GM18511 (cell line): ENCODE measurements around the gene KANSL3.

Source experiments
- ATAC-seq: cut with Tn5 transposase; IDR thresholded peaks from one replicate; pipeline ENCODE4 v1.9.1; 2021; ENCODE audit warnings: mild to moderate bottlenecking, moderate library complexity; ENCODE audit not compliant: unreplicated experiment

Gene KANSL3

DNA sequence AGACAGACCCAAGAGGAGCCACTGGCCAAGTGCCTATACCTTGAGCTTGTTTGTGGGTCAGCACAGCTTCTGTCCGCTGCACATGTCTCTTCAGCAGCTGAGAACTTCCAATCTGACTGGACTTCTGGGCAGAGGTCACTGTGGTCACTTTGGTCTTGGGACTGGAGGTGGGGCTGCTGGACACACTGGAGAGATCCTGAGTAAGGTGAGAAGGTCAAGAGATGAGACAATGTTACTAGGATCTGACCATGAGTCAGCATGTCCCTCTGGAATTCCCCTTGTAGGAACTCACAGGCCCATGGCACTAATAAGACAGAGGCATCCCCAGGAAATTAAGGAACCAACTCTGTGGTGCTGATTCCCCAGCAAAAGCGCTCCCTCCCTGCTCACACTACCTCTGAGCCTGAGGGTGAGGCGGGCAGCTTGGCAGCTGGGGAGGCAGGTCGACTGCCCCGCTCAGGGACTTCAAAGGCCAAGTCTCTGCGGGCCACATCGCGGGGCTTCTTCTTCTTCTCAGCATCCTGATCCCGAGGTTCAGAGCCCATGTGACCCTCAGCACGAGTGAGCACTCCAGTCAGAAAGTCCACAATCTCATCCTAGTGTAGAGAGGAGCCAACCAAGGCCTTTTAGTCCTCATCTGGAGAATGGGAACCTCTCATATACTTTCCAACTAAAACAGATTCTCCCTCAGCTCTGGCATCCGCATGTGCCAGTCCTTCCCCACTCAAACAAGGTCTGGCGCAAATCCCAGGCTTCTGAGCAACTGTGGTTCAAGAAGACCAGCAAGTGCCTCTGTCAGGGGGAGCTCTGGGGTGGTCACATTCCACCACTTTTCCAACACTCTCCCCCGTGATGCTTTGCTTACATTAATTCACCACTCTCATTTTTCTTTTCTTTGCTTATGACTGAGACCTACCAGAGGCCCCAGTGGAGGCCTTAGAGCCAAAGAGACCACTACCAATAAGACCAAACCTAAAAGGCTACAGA is 29.4 kb downstream of the KANSL3 start:
- ATAC-seq: no peak

DNA sequence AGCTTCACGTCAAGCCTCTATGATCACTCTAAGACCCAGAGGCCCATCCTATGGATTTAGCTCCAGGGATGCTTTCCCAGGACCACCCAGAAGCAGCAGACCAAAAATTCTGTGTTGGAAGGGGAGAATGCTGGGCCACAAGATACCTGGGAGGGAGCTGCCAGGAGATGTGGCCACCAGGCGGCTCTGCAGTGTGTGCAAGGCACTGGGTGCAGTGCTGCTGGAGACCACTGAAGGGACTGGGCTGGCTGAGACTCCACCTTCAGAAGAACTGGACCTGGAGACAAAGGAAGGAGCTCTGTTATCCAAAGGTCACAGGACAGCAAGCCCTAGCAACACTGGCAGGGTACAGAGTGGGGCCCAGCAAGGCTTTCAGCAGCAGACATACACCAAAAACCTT is 34.0 kb downstream of the KANSL3 start:
- ATAC-seq: no peak

DNA sequence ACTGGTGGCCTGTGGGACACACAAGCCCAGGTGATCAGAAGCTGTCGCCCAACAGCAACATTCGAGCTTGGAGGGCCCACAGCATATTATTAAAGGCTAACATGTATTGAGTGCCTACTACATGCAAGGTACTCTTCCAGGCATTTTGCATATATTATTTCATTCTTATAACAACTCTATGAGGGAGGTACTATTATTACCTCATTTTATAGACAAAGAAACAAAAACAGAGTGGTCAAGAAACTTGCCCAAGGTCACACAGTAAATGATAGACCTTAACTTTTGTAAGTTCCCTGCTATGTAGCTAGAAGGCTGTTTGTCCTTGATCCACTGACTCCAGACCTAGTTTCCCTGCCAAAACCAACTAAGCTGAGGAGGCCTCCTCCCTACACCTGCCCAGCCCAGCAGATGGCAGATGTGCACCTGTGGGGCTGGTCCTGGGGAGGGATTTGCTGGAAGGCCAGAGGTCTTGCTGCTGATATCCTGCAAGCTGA is 35.7 kb downstream of the KANSL3 start:
- no peak for ATAC-seq

DNA sequence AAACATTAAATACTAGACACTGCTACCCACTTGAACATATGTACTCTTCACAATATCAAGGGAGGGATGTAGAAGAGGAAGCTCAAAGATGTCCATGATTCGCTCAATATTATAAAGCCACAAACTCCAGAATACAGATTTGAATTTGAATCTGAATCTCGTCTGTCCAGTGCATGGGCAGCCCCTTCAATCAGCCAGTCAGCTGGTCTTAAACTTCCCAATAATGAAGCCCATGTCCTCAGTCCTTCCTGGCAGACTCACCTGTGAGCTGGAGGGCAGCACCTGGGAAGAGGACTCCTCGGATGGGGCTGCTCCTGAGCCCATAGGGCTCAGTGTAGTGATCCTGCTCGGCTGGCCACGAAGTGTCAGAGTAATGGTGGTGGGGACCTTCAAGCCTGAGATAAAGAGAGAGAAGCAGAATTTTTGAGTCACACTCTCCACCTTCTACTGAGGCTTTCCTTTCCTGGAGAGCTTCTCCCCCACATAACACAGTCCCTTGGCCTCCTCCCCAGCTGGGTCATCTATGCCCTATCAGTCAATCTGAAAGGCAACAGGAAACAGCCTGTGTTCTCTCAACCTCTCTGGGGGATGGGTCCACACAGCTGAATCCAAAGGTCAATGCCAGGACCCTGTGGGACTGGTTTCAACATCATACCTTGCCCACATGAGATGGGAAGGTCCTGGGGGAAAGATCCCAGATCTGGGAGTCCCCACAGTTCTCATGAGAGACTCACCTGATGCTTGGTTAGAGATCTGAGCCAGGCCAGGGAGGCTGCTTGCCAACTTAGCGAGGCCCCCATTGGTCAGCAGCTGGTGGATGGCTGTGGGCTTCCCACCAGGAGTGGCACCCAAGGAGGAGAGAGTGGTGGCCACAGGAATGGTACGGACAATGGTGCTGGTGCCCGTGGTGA is 36.5 kb downstream of the KANSL3 start:
- no peak for ATAC-seq

DNA sequence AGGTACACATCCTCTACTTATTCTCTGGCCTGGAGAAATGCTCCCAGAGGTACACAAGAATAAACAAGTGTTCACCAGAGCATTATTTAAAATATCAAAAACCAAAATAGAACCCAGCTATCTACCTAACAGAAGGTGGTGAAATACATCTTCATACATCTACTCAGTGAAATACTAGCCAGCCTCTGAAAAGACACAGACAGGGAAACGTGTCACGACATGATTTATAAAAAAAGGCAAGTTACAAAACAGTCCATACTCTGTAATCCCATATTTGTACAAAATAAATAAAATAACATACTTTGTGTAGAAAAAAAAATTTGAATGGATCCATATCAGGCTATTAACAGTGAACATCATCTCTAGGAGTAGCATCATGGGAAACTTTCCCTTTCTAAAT is 38.2 kb downstream of the KANSL3 start:
- ATAC-seq: no peak

DNA sequence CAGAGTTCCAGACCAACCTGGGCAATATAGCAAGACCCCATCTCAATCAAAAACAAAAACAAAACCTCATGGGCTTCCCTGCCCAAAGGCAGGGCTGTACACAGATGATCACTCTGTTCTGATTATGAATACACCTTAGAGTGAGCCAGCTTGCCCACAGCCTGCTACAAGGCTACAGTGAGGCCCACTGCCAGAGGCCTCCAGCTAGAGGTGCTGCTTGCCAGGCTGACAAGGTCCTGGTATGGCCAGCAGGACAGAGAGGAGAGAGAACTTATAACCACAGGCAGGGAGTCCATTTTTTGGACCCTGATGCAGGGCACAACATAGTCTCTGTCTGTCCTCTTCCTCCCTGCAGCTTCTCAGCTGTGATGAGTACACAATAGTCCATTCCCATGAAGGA is 41.5 kb downstream of the KANSL3 start:
- ATAC-seq: no peak

DNA sequence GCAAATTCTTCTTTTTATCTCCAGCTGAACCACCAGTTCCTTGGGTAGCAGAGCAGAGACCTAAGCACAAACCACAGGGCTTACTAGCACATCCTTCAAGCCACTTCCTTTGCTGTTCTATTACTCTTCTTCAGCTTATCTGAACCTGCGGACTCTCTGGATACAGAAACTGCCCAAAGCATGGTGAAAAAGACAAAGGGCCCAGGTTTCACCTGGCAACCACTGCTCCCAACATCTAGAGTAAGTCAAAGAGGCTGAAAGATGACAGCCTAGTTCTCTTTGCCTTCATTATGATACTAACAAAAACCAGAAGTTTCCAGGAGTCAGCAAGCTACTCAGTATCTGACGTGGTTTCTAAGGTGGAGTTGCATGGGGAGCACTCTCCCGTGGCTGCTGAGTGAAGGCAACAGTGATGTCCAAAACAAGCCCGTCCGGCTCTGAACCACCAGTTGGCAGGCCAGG is 43.4 kb downstream of the KANSL3 start:
- no peak for ATAC-seq

DNA sequence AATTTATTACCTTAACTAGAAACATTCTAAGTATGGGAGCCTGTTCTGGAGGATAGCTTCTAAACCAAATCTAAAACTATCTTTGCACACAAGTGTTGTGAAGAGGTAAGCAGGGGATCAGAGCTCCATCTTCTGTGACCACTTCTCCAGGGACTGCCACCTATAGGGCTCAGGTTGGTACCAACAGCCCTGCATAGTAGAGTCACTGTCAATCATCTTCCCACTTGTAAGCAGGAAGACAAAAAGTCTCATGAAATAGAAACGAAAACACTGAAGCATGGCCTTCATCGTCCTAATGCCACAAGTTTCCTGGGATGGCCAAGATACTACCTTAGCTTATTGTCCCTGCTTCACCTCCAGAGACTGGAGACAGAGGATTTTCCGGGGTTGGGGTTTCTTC is 43.8 kb downstream of the KANSL3 start:
- ATAC-seq: no peak

DNA sequence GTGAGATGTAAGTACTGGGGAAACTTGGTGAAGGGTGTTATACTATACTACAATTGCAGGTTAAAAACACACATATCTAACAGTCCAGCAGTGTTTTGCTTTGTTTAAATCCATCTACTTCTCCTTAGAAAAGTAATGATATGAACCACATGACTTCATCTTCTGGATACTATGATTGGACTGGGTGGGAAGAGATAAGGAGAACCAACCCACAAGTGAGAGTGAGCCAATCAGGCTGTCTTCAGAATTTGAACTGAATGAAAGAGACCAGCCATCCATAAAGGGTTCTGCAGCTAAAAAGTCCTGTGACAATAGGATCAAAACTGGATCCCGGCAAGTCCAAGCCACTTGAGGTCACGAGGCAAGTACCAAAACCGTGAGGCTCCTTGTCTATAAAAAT is 46.6 kb downstream of the KANSL3 start:
- ATAC-seq: no peak

DNA sequence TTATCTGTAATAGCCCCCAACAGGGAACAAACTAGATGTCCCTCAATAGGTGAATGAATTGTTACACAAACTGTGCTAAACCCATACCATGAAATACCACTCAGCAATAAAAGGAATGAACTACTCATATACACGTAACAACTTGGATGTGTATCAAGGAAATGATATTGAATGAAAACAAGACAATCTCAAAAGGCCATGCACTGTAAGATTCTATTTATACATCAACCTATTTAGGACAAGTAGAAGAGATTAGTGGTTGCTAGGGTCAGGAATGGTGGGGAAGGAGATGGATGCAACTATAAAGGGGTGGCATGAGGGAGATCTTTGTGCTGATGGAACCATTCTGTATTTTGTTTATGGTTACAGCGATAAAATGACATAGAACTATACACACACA is 47.1 kb downstream of the KANSL3 start:
- no peak for ATAC-seq

DNA sequence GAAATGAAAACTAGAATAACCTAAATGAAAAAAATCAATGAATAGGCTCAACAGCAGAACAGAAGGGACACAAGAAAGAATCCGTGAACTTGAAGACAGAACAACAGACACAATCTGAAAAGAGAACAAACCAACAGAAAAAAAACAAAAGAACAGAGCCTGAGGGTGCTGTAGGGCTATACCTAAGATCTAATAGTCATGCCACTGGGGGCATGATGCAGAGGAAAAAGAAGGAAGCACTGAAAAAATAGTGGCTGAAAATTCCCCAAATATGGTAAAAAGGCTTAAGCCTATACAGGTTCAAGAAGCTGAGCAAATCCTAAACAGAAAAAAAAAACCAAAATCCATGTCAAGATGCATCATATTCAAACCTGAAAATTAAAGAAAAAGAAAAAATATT is 50.3 kb downstream of the KANSL3 start:
- no peak for ATAC-seq

DNA sequence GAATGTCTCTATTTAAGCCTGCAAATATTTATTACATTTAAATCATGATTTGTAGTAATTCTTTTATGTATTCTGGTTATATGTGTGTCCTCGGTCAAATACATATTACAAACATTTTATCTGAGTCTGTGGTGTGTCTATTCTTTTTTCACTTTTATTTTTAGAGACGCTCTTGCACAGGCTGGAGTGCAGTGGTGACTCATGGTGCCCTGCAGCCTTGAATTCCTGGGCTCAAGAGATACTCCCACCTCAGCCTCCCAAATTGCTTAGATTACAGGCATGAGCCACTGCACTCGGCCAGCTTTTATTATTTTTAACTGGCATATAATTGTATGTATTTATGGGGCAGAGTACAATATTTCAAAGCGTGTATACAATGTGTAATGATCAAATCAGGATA is 54.1 kb downstream of the KANSL3 start:
- no peak for ATAC-seq

DNA sequence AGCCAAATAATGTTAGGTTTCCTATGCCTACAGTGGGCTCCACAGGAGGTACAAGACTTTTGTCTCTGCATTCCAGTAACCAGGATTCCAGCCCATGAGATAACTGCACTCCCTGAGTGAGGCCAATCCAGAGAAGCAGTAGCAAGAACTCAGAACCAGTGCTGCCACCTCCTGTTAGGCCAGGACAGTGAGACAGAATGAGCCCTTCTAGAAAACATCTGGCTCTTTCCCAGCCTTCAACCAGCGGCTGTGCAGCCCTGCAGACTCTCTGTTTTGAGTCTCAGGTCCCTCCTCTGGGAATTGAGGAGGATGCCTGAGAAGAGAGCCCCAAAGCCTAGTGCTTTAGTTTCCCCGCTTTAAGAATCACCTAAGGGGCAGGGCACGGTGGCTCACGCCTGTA is 57.3 kb downstream of the KANSL3 start:
- no peak for ATAC-seq

DNA sequence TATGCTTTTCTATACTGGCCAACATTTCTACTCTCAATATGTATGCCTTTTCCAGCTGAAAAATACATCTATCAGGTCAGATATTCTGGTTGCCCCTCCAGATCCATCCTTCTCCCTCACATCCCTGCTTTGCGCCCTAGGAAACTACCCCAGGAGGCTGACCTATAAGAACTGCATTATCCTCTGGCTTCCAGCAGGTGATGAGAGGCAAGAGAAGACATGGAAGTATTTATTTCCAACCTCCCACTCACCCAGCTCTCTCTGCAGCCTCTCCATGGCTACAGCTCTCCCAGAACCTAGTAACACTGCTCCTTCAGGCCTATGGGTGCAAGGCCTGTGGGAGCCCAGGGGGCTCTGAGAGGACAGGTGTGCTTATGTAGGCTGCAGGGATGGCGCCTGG is 58.7 kb downstream of the KANSL3 start:
- ATAC-seq: no peak

DNA sequence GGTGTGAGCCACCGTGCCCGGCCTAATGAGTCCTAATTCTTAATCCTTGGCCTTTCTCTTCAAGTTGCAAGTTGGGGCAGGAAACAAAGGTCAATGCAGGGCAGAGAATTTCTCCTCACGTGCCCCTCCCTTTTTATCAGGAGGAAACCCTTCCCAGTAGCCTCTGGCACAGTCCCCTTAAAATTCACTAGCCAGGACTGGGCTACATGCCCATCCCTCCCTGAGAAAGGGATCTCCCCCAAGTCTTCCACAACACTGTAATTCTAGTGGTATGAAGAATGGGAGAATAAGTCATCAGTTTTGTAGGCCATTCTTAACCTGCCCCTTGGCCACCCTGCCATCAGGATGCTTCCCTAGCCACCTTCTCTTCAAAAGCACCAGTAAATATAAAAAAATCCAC is 59.4 kb downstream of the KANSL3 start:
- ATAC-seq: no peak

DNA sequence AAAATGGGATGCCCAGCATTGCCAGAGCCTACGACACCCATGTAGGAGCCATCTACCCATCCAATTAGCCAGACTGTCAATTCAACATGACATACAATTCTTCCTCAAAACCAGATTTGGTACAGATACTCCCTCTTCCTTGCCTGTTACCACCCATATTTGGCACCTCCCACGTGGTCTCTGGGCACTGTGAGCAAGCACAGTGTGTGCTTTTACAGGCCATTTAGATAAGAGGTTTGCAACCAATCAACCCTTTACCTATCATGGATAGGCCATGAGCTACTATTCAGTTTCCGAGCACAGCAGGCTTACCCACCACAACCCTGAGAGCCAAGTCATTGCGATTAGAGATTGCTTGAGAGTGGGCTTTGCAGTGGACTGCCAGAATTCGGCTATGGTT is 60.6 kb downstream of the KANSL3 start:
- no peak for ATAC-seq

DNA sequence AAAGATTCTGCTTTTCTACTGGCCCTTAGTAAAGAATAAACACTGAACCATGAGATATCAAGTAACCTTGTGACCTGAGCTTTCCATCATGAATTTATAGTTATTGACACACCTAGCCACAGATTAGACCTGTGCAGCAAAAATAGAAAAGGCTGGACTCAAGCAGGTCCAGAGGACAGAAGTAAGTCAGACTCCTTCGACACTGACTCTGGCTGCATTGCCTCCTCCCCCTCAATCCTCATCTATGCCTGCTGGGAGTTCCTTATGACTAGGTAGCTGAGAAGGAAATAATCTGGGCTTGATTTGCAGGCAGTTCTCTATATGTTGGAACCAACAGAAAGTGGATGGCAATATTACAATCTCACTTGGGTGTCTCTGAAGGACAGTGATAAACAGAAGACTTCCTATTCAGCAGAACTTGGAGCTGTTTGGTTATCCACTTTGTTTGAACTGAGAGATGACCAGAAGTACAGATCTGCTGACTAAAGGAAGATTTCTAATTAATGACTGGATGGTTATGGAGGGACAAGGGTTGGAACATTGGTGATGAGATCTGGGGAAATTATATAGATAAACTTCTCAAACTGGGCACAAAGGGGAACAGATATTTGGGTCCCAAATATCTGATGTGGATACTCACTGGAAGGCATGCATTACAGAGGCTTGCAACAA is 62.2 kb downstream of the KANSL3 start:
- no peak for ATAC-seq

DNA sequence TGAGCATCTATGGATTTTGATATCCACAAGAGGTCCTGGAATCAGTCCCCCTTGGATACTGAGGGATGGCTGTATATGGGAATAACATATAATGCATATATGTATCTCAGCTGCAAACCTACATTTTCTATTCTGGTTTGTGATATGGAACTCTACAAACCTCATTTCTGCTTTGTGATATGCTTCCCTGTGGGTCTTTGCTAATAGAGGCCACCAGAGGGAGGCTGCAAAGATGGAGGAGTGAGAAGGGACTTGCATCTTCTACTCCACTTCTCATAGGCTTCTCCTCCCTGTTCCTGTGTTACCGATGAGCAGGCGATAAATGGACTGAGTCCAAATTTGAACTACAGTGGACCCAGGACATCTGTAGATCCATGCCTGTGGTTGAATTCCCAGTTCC is 63.7 kb downstream of the KANSL3 start:
- ATAC-seq: no peak

DNA sequence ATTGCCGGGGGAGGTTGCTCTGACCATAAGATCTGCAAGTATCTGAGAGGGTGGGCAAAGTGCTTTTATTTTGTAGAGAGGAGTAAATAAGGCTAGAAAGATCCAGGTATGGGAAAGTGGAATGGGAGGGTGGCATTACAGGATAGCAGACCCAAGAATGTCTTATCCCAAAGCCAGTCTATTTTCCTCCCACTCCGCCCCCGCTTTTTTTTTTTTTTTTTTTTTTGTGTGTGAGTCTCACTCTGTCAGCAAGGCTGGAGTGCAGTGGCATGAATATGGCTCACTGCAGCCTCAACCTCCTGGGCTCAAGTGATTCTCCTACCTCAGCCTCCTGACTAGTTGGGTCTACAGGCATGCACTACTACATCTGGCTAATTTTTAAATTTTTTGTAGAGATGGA is 70.0 kb downstream of the KANSL3 start:
- no peak for ATAC-seq

DNA sequence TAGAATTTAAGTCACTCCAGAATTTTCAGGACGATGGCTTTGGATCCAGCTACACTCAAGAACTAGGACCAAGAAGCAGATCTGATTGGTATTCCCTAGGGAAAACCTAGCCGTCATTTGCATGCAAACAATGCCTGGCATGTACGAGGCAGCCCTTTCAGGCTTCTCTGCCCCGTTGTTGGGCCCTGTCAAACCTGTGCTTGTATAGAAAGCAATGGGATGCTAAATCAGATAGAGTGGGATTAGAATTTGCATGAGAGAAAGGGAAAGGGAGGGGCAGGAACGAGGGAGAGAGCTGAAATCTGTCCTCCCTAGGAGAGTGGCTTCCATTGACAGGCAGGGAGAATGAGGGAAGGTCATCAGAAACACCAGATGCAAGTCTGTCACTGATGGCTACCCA is 73.0 kb downstream of the KANSL3 start:
- ATAC-seq: no peak

DNA sequence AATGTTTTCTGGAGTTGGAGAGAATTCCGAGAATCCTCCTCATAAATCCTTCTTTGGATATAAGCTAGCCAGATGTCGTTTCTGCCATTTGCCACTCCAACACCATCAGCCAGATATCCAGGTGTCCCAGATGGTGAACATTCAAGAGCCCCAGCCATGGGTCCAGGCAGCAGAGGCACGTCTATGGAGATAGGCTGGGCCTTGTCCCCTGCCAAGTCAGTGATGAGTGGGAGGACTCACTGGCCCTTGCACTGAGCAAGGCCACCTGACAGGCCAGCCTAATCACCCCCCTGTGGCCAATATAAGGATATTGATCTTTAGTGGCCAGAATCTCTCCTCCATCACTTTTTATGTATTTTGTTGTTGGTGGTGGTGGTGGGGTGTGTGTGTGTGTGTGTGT is 73.5 kb downstream of the KANSL3 start:
- ATAC-seq: no peak
